DND-41 (cell line): Measurements from ENCODE around the gene DTX1.

Source experiments
- CTCF ChIP-seq: IDR thresholded peaks from 2 replicates; pipeline ENCODE4 v1.5.1; 2012; ENCODE audit warnings: borderline replicate concordance, low read length, moderate library complexity, mild to moderate bottlenecking; ENCODE audit not compliant: poor library complexity, severe bottlenecking; ENCODE audit errors: extremely low read depth
- EZH2 ChIP-seq: IDR thresholded peaks from 3 replicates; pipeline ENCODE4 v1.6.1; 2012; ENCODE audit warnings: borderline replicate concordance, low read depth, mild to moderate bottlenecking, moderate library complexity, low read length, inconsistent platforms; ENCODE audit not compliant: severe bottlenecking

- TF ChIP-seq CTCF (no peak), EZH2 (no peak)
These were observed 32.6 kb downstream of the DTX1 start for GRCh38 chr12:113088971-113089756.
